ENCODE data around the gene NMNAT2. TPM values are rescaled to one million over a fixed set of nuclear protein-coding genes. Genes with fewer than 3 reads are reported as not detected.

The NMNAT2 gene
- total and polyA plus RNA-seq, 2 experiments from 2014 or later = 0.12 TPM; not detected in 1

DNA sequence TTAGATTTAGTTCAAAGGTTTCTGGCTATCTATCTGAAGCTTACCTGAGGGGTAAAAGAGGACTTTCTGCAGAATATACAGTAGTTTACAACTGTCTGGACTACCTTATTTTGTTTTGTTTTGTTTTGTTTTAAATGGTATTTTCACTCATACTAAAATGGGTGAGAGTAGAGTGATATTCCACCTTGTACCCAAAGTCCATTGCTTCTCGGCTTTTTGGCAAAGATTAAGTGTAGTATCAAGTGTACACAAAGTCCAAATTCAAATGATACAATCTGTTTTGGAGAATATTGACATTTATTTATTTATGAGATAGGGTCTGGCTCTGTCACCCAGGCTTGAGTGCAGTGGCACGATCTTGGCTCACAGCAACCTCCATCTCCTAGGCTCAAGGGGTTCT is 42.4 kb upstream of the NMNAT2 start:
- H3K9me3 ChIP-seq (ENCODE audit: low read depth) = no peaks in the 10 kb centered on the region
- H3K27me3 ChIP-seq = no peaks in the 10 kb centered on the region
- no peak overlapping the region for H3K27ac ChIP-seq
- no peaks in the 10 kb centered on the region for H3K4me1 ChIP-seq (ENCODE audit: low read depth)
- no peak for DNase-seq (ENCODE audit: low read depth in 1 of 2, low spot score in 1 of 2)
- no peak overlapping the region for H3K4me3 ChIP-seq
- TF ChIP-seq, protein P1, sequence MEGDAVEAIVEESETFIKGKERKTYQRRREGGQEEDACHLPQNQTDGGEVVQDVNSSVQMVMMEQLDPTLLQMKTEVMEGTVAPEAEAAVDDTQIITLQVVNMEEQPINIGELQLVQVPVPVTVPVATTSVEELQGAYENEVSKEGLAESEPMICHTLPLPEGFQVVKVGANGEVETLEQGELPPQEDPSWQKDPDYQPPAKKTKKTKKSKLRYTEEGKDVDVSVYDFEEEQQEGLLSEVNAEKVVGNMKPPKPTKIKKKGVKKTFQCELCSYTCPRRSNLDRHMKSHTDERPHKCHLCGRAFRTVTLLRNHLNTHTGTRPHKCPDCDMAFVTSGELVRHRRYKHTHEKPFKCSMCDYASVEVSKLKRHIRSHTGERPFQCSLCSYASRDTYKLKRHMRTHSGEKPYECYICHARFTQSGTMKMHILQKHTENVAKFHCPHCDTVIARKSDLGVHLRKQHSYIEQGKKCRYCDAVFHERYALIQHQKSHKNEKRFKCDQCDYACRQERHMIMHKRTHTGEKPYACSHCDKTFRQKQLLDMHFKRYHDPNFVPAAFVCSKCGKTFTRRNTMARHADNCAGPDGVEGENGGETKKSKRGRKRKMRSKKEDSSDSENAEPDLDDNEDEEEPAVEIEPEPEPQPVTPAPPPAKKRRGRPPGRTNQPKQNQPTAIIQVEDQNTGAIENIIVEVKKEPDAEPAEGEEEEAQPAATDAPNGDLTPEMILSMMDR (IDR thresholded peaks at IDR 0.05; ENCODE audit: low read depth, low read length) = no peak
- no peaks in the 10 kb centered on the region for H3K36me3 ChIP-seq

DNA sequence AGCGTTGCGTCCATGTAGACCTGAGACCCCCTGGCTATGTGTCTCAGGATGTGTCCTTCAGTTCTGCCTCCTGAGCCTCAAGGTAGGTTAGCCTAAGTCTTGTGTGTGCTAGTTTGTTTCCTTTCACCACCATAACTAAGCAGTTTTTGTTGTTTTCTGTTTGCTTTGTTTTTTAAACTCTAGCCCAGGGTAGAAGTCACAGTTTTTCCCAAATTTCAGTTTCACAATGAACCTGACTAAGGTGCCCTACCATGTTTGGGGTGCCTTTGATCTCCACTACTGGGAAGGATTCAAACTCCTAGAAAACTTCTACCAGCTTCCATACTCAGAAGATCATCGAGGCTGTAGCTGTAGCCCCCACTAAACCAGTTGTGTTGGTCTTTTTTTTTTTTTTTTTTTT is 39.3 kb upstream of the NMNAT2 start:
- no peak for DNase-seq (ENCODE audit: low read depth in 1 of 2, low spot score in 1 of 2)
- TF ChIP-seq, protein P1 (IDR thresholded peaks at IDR 0.05; ENCODE audit: low read depth, low read length) = no peak
- Histone ChIP-seq H3K9me3 (ENCODE audit: low read depth) (no peaks in the 10 kb centered on the region), H3K4me1 (ENCODE audit: low read depth) (no peaks in the 10 kb centered on the region), H3K36me3 (no peaks in the 10 kb centered on the region), H3K27ac (no peak overlapping the region), H3K27me3 (no peaks in the 10 kb centered on the region), H3K4me3 (no peak overlapping the region)

DNA sequence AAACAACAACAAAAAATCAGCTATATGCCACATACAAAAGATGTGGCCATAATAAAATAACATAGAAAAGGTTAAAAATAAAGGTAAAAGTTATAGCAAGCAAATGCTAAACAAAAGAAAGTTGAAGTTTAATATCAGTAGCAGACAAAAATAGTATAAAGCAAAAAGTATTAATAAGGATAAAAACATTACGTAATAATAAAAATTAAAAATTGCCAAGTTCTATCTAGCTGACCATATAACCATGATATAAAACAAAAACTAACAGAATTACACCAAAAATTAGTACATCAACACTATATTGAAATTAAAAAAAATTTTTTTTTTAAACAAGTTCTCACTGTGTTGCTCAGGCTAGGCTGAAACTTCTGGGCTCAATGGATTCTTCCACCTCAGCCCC is 38.6 kb upstream of the NMNAT2 start:
- Histone ChIP-seq H3K4me3 (no peak overlapping the region), H3K4me1 (ENCODE audit: low read depth) (no peaks in the 10 kb centered on the region), H3K27me3 (no peaks in the 10 kb centered on the region), H3K36me3 (no peaks in the 10 kb centered on the region), H3K9me3 (ENCODE audit: low read depth) (no peaks in the 10 kb centered on the region), H3K27ac (no peak overlapping the region)
- TF ChIP-seq, protein P1 (IDR thresholded peaks at IDR 0.05; ENCODE audit: low read depth, low read length) = no peak
- DNase-seq (ENCODE audit: low read depth in 1 of 2, low spot score in 1 of 2) = no peak

DNA sequence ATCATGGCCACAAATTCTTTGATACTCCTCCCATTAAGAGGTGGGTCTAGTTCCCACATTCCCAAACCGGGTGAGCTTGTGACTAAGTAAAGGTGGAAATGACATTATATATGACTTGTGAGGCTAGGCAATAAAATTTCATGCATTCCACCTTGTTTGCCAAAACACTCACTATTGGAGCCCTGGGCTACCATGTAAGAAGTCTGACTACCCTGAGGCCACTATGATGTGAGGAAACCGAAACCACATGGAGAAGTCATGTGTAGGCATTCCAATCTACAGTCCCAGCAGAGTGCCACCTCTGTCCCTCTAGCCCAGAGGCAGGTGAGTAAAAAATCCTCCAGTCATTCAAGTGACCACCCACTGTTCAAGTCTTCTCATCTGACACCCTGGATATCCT is 36.2 kb upstream of the NMNAT2 start:
- TF ChIP-seq, protein P1 (IDR thresholded peaks at IDR 0.05; ENCODE audit: low read depth, low read length) = no peak
- DNase-seq (ENCODE audit: low read depth in 1 of 2, low spot score in 1 of 2) = no peak
- no peak overlapping the region for H3K4me3 ChIP-seq
- no peaks in the 10 kb centered on the region for H3K36me3 ChIP-seq
- H3K27ac ChIP-seq = no peak overlapping the region
- H3K27me3 ChIP-seq = no peaks in the 10 kb centered on the region
- H3K9me3 ChIP-seq (ENCODE audit: low read depth) = no peaks in the 10 kb centered on the region
- no peaks in the 10 kb centered on the region for H3K4me1 ChIP-seq (ENCODE audit: low read depth)

DNA sequence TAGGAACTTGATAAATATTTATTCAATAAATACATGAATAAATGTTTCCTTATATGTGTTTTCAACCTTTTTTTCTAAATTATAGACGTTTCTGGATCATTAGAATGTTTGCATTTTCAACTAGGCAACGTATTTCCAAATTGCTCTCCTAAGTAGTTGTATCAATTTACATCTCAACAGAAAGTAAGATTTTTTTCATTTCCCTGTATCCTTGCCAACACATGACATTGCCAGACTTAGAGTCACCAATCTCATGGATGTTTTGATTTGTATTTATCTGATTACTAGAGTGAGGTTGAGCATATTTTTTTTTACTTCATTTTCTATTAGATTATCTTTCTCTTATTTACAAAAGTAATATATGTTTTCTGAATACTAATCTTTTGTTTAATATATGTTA is 31.9 kb upstream of the NMNAT2 start:
- DNase-seq (ENCODE audit: low read depth in 1 of 2, low spot score in 1 of 2) = no peak
- Histone ChIP-seq H3K4me1 (ENCODE audit: low read depth) (no peaks in the 10 kb centered on the region), H3K36me3 (no peaks in the 10 kb centered on the region), H3K9me3 (ENCODE audit: low read depth) (no peaks in the 10 kb centered on the region), H3K27ac (no peak overlapping the region), H3K27me3 (no peaks in the 10 kb centered on the region), H3K4me3 (no peak overlapping the region)
- TF ChIP-seq, protein P1 (IDR thresholded peaks at IDR 0.05; ENCODE audit: low read depth, low read length) = no peak

DNA sequence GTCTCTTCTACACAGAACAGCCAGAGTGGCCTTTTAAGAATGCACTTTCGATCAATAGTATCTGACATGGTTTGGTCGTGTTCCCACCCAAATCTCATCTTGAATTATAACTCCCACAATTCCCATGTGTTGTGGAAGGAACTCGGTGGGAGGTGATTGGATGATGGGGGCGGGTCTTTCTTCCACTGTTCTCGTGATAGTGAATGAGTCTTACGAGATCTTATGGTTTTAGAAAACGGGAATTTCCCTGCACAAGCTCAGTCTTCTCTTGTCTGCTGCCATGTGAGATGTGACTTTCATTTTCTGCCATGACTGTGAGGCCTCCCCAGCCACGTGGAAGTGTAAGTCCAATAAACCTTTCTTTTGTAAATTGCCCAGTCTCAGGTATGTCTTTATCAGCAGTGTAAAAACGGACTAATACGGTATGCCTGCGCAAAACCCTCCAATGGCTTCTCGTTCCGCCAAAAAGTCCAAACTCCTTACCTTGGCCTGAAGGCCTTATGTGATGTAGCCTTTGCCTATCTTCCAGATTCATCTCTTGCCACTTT is 31.1 kb upstream of the NMNAT2 start:
- Histone ChIP-seq H3K4me3 (no peak overlapping the region), H3K27ac (no peak overlapping the region), H3K4me1 (ENCODE audit: low read depth) (no peaks in the 10 kb centered on the region), H3K27me3 (no peaks in the 10 kb centered on the region), H3K36me3 (no peaks in the 10 kb centered on the region), H3K9me3 (ENCODE audit: low read depth) (no peaks in the 10 kb centered on the region)
- TF ChIP-seq, protein P1 (IDR thresholded peaks at IDR 0.05; ENCODE audit: low read depth, low read length) = no peak
- no peak for DNase-seq (ENCODE audit: low read depth in 1 of 2, low spot score in 1 of 2)

All from cardiac muscle cell (in vitro differentiated cells and primary cell).